ENCODE results near the gene SPATA6.
"Not testable (repeated sequence)": the region's sequence is repeated elsewhere in the genome, so short reads cannot be mapped to it uniquely, and the experiment has no call there.

SPATA6 gene

DNA sequence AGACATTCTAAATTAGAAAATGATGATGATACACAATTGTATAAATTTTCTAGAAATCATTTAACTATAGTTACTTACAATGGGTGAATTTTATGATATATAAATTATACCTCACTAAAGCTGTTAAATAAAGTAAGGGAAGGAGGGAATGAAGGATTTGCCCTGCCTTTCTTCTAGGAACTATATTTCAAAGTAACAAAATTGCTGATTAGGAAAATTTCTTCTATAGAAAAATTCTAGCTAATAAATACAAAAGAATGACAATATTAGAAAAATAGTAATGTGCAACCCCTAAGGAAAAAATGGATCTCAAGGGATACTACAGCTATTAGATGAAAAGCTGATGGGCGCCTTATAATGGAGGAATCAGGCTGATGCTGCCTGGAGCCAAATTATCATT lies 23.1 kb downstream of the SPATA6 start:
- Histone ChIP-seq H3K9me3 (ENCODE audit: control insufficient read depth in 1 of 2, low read length in 2 of 2) (peaks cover 0 to 1% of the 10 kb centered on the region in 2 donors), H3K27me3 (ENCODE audit: low read depth, low read length) (no peaks in the 10 kb centered on the region), H3K36me3 (ENCODE audit: control insufficient read depth in 1 of 2, insufficient read depth in 2 of 2, low read length in 2 of 2) (peaks cover 0 to 14% of the 10 kb centered on the region in 2 donors), H3K4me3 (ENCODE audit: low read depth in 1 of 2, low read length in 2 of 2) (no peak overlapping the region), H3K4me1 (ENCODE audit: control insufficient read depth in 1 of 2, insufficient read depth in 2 of 2, low read length in 2 of 2) (no peaks in the 10 kb centered on the region), H3K27ac (ENCODE audit: low read length) (no peak overlapping the region)

DNA sequence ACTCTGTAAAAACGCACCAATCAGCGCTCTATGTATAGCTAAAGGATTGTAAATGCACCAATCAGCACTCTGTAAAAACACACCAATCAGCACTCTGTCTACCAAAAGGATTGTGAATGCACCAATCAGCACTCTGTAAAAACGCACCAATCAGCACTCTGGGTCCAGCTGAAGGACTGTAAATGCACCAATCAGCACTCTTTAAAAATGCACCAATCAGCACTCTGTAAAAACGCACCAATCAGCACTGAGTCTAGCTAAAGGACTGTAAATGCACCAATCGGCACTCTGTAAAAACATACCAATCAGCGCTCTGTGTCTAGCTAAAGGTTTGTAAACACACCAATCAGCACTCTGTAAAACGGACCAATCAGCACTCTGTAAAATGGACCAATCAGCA lies 27.8 kb downstream of the SPATA6 start:
- H3K4me3 ChIP-seq (ENCODE audit: low read depth in 1 of 2, low read length in 2 of 2); H3K27ac ChIP-seq (ENCODE audit: low read length); H3K9me3 ChIP-seq (ENCODE audit: control insufficient read depth in 1 of 2, low read length in 2 of 2); H3K27me3 ChIP-seq (ENCODE audit: low read depth, low read length); H3K4me1 ChIP-seq (ENCODE audit: control insufficient read depth in 1 of 2, insufficient read depth in 2 of 2, low read length in 2 of 2): not testable (repeated sequence)
- H3K36me3 ChIP-seq (ENCODE audit: control insufficient read depth in 1 of 2, insufficient read depth in 2 of 2, low read length in 2 of 2) = peaks cover 0 to 17% of the 10 kb centered on the region in 2 donors

DNA sequence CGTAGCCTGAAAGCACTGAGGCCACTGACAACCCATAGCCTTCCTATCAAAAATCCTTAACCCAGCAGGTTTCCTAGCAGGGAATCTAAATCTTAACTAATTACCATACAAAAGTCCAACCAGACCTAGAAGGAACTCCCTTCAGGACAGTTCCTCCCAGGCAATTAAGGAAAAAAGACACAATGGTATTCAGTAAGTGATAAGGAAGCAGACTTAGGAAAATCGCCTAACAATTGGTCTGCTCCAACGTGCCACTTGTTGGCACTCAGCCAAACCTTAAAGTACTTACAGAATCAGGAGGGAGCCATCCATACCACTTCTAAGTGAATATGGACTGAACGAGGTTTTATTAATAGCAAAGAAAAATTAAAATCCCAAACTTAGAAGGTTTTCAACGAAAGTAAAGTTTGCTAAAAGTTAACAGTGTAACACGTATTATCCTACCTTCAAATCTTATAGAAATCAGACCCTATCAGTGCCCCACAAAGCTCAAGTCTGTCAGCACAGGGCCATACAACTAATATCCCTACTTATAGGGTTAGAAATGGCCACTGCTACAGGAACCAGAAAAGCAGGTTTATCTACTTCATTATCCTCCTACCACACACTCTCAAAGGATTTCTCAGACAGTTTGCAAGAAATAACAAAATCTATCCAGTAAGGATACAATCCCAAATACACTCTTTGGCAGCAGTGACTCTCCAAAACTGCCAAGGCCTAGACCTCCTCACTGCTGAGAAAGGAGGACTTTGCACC lies 29.0 kb downstream of the SPATA6 start:
- no peak overlapping the region for H3K27ac ChIP-seq (ENCODE audit: low read length)
- no peaks in the 10 kb centered on the region for H3K27me3 ChIP-seq (ENCODE audit: low read depth, low read length)
- no peak overlapping the region for H3K4me3 ChIP-seq (ENCODE audit: low read depth in 1 of 2, low read length in 2 of 2)
- H3K36me3 ChIP-seq (ENCODE audit: control insufficient read depth in 1 of 2, insufficient read depth in 2 of 2, low read length in 2 of 2) = peaks cover 0 to 17% of the 10 kb centered on the region in 2 donors
- H3K4me1 ChIP-seq (ENCODE audit: control insufficient read depth in 1 of 2, insufficient read depth in 2 of 2, low read length in 2 of 2) = no peaks in the 10 kb centered on the region
- H3K9me3 ChIP-seq (ENCODE audit: control insufficient read depth in 1 of 2, low read length in 2 of 2) = peaks cover 0 to 3% of the 10 kb centered on the region in 2 donors

DNA sequence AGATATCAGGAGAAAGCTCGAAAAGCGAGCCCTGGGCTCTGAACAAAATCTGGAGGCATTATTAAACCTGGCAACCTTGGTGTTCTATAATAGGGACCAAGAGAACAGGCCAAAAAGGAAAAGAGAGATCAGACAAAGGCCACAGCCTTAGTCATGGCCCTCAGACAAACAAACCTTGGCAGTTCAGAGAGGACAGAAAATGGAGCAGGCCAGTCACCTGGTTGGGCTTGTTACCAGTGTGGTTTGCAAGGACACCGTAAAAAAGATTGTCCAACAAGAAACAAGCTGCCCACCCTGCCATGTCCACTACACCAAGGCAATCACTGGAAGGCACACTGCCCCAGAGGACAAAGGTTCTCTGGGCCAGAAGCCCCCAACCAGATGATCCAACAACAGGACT lies 31.2 kb downstream of the SPATA6 start:
- H3K27me3 ChIP-seq (ENCODE audit: low read depth, low read length); H3K9me3 ChIP-seq (ENCODE audit: control insufficient read depth in 1 of 2, low read length in 2 of 2); H3K4me3 ChIP-seq (ENCODE audit: low read depth in 1 of 2, low read length in 2 of 2); H3K27ac ChIP-seq (ENCODE audit: low read length); H3K4me1 ChIP-seq (ENCODE audit: control insufficient read depth in 1 of 2, insufficient read depth in 2 of 2, low read length in 2 of 2); H3K36me3 ChIP-seq (ENCODE audit: control insufficient read depth in 1 of 2, insufficient read depth in 2 of 2, low read length in 2 of 2): not testable (repeated sequence)

DNA sequence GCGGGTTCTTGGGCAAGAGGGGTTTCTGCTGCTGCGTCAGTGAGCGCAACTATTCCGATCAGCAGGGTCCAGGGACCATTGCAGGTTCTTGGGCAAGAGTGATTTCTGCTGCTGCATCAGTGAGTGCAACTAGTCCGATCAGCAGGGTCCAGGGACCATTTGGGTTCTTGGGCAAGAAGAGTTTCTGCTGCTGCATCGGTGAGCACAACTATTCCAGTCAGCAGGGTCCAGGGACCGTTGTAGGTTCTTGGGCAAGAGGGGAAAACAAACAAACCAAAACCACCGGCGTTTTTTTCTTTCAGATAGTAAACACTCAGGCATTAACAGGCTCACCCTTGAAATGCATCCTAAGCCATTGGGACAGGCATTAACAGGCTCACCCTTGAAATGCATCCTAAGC lies 32.6 kb downstream of the SPATA6 start:
- H3K9me3 ChIP-seq (ENCODE audit: control insufficient read depth in 1 of 2, low read length in 2 of 2) = peaks cover 0 to 6% of the 10 kb centered on the region in 2 donors
- H3K27ac ChIP-seq (ENCODE audit: low read length) = no peak overlapping the region
- H3K4me1 ChIP-seq (ENCODE audit: control insufficient read depth in 1 of 2, insufficient read depth in 2 of 2, low read length in 2 of 2) = no peaks in the 10 kb centered on the region
- no peak overlapping the region for H3K4me3 ChIP-seq (ENCODE audit: low read depth in 1 of 2, low read length in 2 of 2)
- peaks cover 0 to 8% of the 10 kb centered on the region in 2 donors for H3K36me3 ChIP-seq (ENCODE audit: control insufficient read depth in 1 of 2, insufficient read depth in 2 of 2, low read length in 2 of 2)
- H3K27me3 ChIP-seq (ENCODE audit: low read depth, low read length) = no peaks in the 10 kb centered on the region

DNA sequence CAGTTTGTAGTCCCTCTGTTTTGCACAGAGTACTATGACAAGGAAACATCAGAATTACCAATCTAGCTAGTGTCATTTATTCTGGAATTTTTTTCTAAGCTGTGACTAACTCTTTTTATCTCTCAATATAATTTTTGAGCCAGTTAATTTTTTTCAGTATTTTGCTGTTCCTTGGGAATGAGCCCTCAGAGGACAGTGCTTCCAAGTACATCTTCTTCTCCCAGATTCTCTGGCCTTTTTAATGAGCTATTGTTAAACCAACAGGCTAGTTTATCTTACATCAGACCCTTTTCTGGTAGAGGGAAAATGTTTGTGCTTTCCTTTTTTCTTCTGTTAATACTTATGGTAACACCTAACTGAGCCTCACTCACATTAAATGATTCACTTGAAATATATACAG lies 34.6 kb downstream of the SPATA6 start:
- H3K27ac ChIP-seq (ENCODE audit: low read length); H3K36me3 ChIP-seq (ENCODE audit: control insufficient read depth in 1 of 2, insufficient read depth in 2 of 2, low read length in 2 of 2); H3K4me3 ChIP-seq (ENCODE audit: low read depth in 1 of 2, low read length in 2 of 2); H3K9me3 ChIP-seq (ENCODE audit: control insufficient read depth in 1 of 2, low read length in 2 of 2); H3K4me1 ChIP-seq (ENCODE audit: control insufficient read depth in 1 of 2, insufficient read depth in 2 of 2, low read length in 2 of 2); H3K27me3 ChIP-seq (ENCODE audit: low read depth, low read length): not testable (repeated sequence)

DNA sequence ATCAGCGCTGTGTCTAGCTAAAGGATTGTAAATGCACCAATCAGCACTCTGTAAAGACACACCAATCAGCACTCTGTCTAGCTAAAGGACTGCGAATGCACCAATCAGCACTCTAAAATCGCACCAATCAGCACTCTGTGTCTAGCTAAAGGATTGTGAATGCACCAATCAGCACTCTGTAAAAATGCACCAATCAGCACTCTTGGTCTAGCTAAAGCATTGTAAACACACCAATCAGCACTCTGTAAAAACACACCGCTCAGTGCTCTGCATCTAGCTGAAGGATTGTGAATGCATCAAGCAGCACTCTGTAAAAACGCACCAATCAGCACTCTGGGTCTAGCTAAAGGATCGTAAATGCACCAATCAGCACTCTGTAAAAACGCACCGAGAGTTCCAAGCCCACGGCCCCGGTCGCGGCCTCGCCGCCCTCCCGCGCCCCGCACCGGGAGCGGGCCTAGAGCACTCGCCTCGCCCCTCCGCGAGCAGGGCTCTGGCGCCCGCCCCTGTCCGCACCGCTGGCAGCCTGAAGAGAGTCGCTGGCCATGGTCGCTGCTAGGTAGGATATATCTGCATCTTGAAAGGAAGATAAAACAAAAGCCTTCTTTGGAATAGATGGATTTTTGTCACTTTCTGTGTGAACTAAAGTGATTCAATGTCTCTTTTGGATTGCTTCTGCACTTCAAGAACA lies 36.5 kb downstream of the SPATA6 start:
- H3K36me3 ChIP-seq (ENCODE audit: control insufficient read depth in 1 of 2, insufficient read depth in 2 of 2, low read length in 2 of 2); H3K27me3 ChIP-seq (ENCODE audit: low read depth, low read length); H3K4me1 ChIP-seq (ENCODE audit: control insufficient read depth in 1 of 2, insufficient read depth in 2 of 2, low read length in 2 of 2); H3K9me3 ChIP-seq (ENCODE audit: control insufficient read depth in 1 of 2, low read length in 2 of 2); H3K27ac ChIP-seq (ENCODE audit: low read length); H3K4me3 ChIP-seq (ENCODE audit: low read depth in 1 of 2, low read length in 2 of 2): not testable (repeated sequence)

DNA sequence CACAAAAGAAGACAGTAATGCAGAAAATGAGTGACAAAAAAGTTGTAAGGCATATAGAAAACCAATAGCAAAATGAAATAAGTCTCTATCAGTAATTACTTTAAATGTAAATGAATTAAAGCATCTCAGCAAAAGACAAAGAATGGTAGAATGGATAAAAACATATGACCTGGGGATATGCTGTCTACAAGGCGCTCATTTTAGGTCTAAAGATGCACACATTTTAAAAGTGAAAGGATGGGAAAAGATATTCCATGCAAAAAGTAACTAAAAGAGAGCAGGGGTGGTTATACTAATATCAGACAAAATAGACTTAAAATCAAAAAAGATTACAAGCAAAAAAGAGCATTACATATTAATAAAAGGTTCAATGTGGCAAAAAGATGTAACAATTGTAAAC lies 41.2 kb downstream of the SPATA6 start:
- Histone ChIP-seq H3K4me3 (ENCODE audit: low read depth in 1 of 2, low read length in 2 of 2) (no peak overlapping the region), H3K36me3 (ENCODE audit: control insufficient read depth in 1 of 2, insufficient read depth in 2 of 2, low read length in 2 of 2) (no peaks in the 10 kb centered on the region), H3K27me3 (ENCODE audit: low read depth, low read length) (no peaks in the 10 kb centered on the region), H3K4me1 (ENCODE audit: control insufficient read depth in 1 of 2, insufficient read depth in 2 of 2, low read length in 2 of 2) (no peaks in the 10 kb centered on the region), H3K9me3 (ENCODE audit: control insufficient read depth in 1 of 2, low read length in 2 of 2) (peaks cover 0 to 3% of the 10 kb centered on the region in 2 donors), H3K27ac (ENCODE audit: low read length) (no peak overlapping the region)

DNA sequence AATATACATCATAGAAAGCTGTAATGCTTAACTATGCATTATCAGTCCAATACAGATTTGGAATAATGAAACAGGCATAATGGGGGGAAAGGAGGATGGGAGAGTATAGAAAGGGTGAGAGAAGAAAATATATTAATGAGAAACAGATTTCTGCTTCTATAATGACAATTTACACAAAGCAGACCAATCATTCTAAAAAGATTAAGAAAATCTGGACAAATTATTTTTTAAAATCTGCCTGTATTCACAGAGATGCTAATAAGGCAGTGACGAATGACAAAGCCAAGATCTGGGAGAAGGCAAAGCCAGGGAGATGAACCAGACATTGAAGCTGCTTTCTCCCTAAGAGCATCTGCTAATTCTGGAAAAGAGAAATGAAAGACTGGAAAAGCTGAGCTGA lies 50.0 kb downstream of the SPATA6 start:
- Histone ChIP-seq H3K4me1 (ENCODE audit: control insufficient read depth in 1 of 2, insufficient read depth in 2 of 2, low read length in 2 of 2) (no peaks in the 10 kb centered on the region), H3K9me3 (ENCODE audit: control insufficient read depth in 1 of 2, low read length in 2 of 2) (no peaks in the 10 kb centered on the region), H3K27me3 (ENCODE audit: low read depth, low read length) (no peaks in the 10 kb centered on the region), H3K27ac (ENCODE audit: low read length) (no peak overlapping the region), H3K36me3 (ENCODE audit: control insufficient read depth in 1 of 2, insufficient read depth in 2 of 2, low read length in 2 of 2) (no peaks in the 10 kb centered on the region), H3K4me3 (ENCODE audit: low read depth in 1 of 2, low read length in 2 of 2) (no peak overlapping the region)

DNA sequence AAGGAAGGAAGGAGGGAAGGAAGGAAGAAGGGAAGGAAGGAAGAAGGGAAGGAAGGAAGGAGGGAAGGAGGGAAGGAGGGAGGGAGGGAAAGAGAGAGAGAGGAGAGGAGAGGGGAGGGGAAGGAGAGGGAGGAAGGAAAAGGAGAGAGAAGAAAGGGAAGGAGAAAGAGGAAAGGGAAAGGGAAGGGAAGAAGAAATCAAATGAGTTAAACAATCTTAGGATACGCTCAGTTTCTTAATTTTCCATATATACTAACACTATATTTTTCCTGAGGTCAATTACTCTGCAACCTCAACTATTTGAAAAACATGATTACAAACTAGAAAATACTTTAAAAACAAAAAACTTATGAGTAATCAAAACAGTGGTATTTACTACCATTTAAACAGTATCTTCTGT lies 53.3 kb downstream of the SPATA6 start:
- Histone ChIP-seq H3K27ac (ENCODE audit: low read length) (no peak overlapping the region), H3K36me3 (ENCODE audit: control insufficient read depth in 1 of 2, insufficient read depth in 2 of 2, low read length in 2 of 2) (no peaks in the 10 kb centered on the region), H3K4me1 (ENCODE audit: control insufficient read depth in 1 of 2, insufficient read depth in 2 of 2, low read length in 2 of 2) (peaks cover 0 to 4% of the 10 kb centered on the region in 2 donors), H3K9me3 (ENCODE audit: control insufficient read depth in 1 of 2, low read length in 2 of 2) (no peaks in the 10 kb centered on the region), H3K27me3 (ENCODE audit: low read depth, low read length) (no peaks in the 10 kb centered on the region), H3K4me3 (ENCODE audit: low read depth in 1 of 2, low read length in 2 of 2) (no peak overlapping the region)

DNA sequence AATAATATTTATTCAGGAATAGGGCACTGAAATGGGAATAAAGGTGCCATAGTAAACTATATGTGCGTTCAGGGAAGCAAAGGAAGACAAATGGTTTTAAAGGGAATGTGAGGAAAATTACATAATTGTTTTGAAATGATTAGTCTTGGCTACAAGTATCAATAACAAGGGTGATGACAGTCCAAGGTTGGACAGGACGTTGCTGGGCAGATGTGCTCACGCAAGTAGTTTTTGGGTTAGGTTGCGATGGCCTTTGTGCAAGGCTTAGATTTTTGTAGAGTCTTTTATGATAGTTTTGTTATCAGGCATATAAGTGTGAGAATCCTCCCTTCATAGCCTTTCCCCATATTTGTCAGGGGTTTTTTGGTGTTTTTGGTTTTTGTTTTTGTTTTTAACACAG lies 57.0 kb downstream of the SPATA6 start:
- H3K4me1 ChIP-seq (ENCODE audit: control insufficient read depth in 1 of 2, insufficient read depth in 2 of 2, low read length in 2 of 2) = peaks cover 0 to 4% of the 10 kb centered on the region in 2 donors
- H3K4me3 ChIP-seq (ENCODE audit: low read depth in 1 of 2, low read length in 2 of 2) = no peak overlapping the region

DNA sequence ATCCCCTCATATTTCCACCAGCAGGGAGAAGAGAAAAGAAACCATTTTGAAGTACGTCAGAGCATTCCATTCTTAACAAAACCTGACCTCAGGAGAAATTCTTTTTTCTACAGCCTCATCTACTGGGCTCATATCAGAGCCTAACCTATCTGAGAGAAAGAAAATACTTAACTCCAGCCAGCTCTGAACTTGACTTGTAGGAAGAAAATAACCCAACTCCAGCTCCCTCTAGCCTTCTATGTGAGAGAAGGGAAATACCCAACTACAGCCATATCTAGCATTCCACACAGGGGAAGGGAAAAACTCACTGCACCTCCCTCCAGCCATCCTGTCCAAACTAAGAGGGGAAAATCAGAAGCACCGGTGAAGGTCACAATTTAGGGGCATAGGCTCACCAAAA lies 57.7 kb downstream of the SPATA6 start:
- Histone ChIP-seq H3K27ac (ENCODE audit: low read length) (no peak overlapping the region), H3K27me3 (ENCODE audit: low read depth, low read length) (no peaks in the 10 kb centered on the region), H3K4me3 (ENCODE audit: low read depth in 1 of 2, low read length in 2 of 2) (no peak overlapping the region), H3K4me1 (ENCODE audit: control insufficient read depth in 1 of 2, insufficient read depth in 2 of 2, low read length in 2 of 2) (peaks cover 0 to 4% of the 10 kb centered on the region in 2 donors), H3K9me3 (ENCODE audit: control insufficient read depth in 1 of 2, low read length in 2 of 2) (no peaks in the 10 kb centered on the region), H3K36me3 (ENCODE audit: control insufficient read depth in 1 of 2, insufficient read depth in 2 of 2, low read length in 2 of 2) (no peaks in the 10 kb centered on the region)

More for the DNA sequence above, 57.0 kb downstream of the SPATA6 start:
- Histone ChIP-seq H3K9me3 (ENCODE audit: control insufficient read depth in 1 of 2, low read length in 2 of 2) (no peaks in the 10 kb centered on the region), H3K27me3 (ENCODE audit: low read depth, low read length) (no peaks in the 10 kb centered on the region), H3K27ac (ENCODE audit: low read length) (no peak overlapping the region), H3K36me3 (ENCODE audit: control insufficient read depth in 1 of 2, insufficient read depth in 2 of 2, low read length in 2 of 2) (no peaks in the 10 kb centered on the region)

All from muscle layer of duodenum (tissue), 2 donors.